GM18520 (cell line): ENCODE data around the gene LCLAT1.
"Not testable (repeated sequence)": the region's sequence is repeated elsewhere in the genome, so short reads cannot be mapped to it uniquely, and the experiment has no call there.

Experiments used
- ATAC-seq: cut with Tn5 transposase; IDR thresholded peaks from one replicate; pipeline ENCODE4 v1.9.1; 2021; ENCODE audit not compliant: unreplicated experiment

The LCLAT1 gene

DNA sequence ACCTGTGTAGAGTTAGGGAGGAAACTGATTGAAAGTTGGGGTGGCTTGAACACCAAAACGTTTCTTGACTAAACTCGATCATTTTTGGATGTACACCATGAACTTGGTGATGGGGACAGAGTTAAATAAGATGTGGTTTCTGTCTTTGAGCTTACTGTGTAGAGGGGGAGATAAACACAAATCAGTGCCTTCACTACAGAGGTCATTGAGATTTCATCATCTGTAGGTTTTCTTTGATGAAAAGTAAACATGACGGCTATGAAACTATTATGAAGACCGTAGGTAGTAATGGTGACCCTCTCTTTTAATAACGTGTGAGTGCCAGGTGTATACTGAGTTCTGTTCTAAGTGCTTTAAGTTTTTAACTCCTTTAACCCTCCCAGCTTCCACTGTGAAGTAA lies 6.5 kb downstream of the LCLAT1 start:
- ATAC-seq = no peak

DNA sequence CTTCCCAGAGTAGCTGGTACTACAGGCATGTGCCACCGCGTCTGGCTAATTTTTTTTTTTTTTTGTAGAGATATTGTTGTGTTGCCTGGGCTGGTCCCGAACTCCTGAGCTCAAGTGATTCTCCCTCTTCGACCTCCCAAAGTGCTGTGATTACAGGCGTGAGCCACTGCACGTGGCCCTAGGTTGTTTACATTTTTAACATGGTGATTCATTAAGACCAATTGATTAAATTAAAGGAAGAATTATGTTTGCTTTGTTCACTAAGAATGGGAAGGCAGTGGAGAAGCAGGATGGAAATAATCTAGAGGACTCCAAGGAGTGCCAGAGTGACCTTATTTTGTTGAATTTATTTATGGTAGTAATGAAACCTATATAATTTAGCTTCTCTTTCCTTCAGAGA lies 7.5 kb downstream of the LCLAT1 start:
- no peak for ATAC-seq

DNA sequence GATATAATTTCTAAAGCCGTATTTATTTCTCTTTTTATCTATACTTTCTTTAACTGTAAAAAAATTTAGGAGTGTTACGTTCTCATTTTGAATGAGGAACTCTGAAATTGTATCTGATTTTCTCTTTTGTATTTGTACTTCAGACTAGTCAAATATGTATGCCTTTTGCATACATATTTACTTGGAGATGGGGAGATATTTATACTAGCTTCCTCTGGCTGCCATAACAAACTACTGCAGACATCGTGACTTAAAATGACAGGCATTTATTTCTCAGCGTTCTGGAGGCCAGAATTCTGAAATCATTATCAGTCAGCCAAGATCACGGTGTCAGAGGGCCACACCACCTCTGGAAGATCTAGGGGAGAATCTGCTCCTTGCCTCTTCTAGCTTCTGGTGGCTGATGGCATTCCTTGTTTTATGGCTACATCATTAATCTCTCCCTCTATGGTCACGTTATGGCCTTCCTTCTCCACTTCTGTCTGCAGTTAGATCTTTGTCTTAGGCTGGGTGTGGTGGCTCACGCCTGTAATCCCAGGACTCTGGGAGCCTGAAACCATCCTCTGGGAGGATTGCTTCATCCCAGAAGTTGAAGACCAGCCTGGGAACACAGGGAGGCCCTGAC lies 8.2 kb downstream of the LCLAT1 start:
- ATAC-seq = no peak

DNA sequence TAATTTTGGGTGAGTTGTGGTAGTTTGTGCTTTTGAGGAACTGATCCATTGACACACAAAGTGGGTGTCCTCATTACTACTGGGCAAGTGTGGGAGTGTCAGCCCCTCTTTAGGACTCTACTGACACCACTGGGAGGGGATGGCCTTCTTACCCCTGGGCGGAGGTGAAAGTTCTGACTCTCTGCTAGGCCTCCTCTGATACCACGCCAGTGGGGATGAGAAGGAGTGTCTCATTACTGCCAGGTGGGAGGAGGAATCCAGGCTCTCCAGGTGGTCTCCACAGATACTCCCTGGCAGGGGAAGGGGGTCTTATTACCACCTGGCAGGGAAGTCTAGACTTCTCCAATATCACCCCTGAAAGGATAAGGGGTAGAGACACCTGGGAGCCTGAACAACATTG lies 9.1 kb downstream of the LCLAT1 start:
- no peak for ATAC-seq

DNA sequence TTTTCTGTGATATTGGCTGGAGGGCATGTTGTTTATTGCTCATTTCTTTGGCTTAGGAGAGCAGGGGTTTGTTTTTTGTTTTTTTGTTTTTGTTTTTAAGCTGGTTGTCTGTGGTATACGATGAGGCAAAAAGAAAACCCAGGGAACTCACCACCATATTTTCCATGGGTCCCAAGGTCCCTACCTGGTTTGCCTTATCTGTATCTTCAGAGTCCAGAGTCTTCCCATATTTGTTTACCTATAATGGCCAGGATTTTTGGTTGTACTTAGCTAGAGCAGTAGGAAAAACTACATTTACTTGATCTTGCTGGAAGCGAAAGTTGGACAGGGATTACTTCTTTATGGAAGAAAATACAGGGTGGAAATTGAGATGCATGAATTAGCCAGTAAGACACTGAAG lies 9.5 kb downstream of the LCLAT1 start:
- ATAC-seq = no peak

DNA sequence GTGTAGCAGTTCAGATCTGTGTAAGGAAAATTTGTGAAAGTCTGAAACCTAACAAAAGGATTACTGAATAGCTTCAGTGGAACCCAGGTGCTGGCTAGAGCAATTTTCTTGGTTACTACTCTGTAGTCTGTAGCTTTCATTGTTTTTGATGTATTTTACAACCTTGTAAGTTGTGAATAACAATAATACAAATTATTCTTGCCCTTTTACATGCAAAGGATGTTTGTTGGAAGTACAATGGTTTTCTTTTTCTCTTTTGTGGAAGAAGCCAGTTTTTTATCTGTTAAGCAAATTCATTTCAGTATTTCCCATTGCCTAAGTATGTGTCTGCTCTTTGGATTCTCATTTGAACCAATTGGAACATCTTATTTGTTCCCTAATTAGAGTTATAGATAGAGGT lies 10.2 kb downstream of the LCLAT1 start:
- ATAC-seq = no peak

DNA sequence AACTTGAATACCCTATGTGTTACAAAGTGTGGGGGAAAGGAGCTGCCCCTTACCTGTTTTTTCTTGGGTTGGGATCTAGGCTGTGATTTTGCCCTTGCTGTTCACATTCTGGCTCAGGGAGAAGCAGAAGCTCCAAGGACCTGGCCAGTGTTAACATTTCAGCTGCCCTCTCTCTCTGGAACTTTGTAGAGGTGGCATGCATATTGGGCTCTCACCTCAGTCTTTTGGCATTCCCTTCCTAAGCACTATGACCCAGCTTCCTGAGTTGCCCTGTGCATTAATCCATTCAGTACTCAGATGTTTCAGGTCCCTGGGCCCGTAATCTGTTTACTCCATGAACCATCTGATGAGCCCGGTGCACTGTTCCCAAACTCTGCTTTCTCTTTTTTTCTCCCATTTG lies 12.1 kb downstream of the LCLAT1 start:
- no peak for ATAC-seq

DNA sequence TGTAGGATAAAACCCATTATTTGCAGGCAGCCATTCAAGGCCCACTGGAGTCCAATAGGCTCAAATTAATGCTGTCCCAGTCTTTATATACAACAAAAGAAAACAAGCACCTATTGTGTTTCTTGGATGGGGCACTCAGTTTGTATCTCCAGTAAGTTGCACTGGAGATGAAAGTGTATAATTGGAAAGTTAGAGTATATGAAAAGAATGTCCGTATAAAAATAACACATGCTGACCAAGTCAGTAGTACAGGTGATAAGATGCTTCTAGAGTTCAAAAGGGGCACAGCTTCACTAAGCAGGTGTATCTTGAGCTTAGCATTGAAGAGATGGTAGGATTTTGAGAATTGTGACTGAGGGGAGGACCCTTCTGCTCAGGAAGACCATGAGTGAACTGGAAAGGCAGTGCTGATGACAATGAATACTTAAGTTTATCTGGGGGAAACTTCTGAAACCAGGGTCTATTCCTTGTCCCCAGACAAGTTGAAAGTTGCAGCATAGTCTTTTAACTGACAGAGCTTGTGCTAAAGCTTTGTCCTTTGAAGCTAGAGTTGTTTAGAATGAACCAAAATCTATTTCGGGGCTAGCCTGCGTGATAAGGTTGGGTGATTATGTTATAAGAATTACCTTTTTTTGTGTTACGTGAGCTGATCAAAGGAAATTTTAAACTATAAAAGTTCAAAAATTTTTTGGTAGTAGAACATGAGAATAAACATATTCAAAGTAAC lies 15.2 kb downstream of the LCLAT1 start:
- ATAC-seq = no peak

DNA sequence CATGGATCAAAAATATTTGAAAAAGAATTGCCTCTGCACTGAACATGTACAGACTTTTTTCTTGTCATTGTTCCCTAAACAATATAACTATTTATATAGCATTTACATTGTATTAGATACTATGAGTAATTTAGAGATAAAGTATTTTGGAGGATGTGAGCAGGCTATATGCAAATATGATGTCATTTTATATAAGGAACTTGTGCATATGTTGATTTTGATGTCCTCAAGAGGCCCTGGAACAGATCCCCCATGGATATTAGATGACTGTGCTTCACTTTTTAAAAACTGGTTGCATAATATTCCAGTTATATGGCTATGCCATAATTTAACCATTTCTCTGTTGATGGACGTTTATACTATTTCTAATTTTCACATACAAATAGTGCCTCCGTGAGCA lies 16.5 kb downstream of the LCLAT1 start:
- ATAC-seq = no peak

DNA sequence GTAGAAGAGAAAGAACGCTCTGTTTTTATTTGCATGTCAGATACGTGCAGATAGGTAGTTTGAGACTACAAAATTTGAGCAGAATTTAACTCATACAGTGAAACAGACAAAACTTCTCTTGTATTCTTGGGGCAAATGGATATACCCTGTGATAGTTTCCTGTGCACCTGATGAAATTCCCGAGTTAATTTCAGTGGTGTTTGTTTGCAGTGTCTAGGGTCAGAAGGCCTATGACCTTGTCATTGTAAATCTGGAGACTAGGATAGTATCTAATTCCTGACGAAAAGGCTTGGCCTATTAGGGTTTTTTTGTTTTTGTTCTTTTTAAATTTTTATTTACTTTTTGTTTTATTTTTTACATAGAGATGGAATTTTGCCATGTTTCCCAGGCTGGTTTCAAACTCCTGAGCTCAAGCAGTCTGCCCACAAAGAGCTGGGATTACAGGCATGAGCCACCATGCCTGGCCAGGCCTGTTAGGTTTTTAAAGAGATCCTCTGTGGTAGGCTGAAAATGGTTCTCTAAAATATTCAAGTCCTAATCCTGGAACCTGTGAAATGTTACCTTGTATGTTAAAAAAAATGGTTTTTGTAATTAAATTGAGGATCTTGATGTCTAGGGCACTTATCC lies 17.6 kb downstream of the LCLAT1 start:
- ATAC-seq = no peak

DNA sequence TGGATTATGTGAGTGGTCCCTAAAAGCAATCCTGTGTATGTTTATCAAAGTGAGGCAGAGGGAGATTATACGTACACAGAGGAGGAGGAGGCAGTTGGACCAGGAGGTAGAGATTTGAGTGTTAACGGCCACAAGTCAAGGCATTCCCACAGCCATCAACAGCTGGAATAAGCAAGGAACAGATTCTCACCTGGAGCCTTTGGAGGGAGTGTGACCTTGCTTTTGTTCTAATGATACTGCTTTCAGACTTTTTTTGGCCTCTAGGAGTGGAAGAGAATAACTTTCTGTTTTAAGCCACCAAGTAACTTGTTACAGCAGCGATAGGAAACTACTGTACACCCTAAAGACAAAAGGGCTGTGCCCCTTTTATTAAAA lies 18.1 kb downstream of the LCLAT1 start:
- ATAC-seq = no peak

DNA sequence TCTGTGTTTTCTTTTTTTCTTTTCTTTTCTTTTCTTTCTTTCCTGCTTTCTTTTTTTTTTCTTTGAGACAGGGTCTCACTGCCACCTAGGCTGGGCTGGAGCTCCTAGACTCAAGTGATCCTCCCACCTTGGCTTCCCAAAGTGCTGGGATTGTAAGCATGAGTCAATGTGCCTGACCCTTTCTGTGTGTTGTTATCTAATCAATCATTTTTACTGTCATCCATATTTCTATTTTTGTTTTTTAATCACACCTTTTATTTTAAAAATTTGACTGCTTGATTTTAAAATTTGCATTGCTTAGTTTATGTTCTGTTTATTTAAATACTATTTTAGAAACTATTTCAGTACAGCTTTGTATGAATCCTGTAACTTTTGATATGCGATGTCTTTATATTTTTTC lies 19.2 kb downstream of the LCLAT1 start:
- no peak for ATAC-seq

DNA sequence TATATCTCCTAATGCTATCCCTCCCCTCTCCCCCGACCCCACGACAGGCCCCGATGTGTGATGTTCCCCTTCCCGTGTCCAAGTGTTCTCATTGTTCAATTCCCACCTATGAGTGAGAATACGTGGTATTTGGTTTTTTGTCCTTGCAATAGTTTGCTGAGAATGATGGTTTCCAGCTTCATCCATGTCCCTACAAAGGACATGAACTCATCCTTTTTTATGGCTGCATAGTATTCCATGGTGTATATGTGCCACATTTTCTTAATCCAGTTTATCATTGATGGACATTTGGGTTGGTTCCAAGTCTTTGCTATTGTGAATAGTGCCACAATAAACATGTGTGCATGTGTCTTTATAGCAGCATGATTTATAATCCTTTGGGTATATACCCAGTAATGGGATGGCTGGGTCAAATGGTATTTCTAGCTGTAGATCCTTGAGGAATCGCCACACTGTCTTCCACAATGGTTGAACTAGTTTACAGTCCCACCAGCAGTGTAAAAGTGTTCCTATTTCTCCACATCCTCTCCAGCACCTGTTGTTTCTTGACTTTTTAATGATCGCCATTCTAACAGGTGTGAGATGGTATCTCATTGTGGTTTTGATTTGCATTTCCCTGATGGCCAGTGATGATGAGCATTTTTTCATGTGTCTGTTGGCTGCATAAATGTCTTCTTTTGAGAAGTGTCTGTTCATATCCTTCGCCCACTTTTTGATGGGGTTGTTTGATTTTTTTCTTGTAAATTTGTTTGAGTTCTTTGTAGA lies 20.2 kb downstream of the LCLAT1 start:
- ATAC-seq = not testable (repeated sequence)

DNA sequence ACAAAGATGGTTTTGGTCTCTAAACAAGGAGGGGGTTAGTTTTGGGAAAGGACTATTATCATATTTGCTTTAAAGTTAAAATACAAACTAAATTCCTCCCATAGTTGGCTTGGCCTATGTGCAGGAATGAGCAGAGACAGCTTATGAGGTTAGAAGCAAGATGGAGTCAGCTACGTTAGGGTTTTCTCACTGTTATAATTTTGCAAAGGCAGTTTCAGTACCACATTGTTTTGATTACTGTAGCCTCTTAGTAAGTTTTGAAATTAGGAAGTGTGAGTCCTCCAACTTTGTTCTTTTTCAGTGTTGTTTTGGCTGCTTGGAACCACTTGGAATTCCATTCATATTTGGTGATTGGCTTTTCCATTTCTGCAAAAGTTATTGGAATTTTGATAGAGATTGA lies 23.4 kb downstream of the LCLAT1 start:
- no peak for ATAC-seq

DNA sequence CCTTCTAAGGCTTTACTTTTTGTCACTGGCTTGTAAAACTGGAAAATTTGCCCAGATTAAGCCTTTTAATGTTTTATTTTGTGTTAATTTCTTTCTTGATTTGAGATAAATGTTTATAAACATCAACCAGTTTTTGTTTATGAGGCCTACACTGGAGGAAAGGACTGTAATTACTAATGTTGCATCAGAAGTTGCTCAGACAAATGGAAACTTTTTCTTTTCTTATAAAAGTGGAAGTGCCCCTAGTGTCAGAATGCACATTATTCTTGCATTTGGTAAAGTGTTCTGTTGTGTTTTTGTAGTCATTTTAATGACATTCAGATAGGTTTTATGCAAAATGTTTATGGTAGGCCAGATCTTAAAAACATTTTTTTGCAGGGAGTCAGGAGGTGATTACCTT lies 25.3 kb downstream of the LCLAT1 start:
- no peak for ATAC-seq

DNA sequence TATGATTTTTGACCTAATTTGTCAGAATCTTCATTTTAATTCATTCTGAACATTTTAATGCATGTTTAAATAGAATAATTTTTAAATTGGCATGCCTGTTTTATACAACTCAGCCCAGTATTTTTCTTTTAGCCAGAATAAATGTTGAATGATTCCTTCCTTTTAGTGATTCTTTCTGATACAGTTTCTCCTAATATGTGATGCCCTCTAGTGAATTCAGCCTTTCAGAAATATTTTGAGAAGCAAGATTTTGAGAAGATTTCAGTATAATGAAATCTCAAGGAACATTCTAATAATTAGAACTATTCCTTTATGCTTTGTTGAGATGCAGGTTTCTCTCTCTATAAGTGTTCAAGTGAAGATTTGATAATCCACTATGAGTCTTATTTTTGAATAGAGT lies 28.5 kb downstream of the LCLAT1 start:
- no peak for ATAC-seq

DNA sequence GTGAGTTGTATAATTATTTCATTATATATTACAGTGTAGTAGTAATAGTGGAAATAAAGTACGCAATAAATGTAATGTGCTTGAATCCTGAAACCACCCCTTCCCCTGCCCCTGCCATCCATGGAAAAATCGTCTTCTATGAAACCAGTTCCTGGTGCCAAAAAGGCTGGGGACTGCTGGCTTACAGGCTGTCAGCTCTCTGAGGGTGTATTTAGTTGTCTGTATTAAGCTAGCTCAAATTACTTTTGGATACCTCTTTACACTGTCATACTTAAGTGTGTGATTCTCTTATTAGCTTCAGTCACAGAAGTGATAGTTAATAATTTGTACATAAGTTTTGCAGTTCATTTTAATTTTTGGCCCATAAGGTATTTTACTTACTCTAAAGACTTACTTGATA lies 29.6 kb downstream of the LCLAT1 start:
- no peak for ATAC-seq

DNA sequence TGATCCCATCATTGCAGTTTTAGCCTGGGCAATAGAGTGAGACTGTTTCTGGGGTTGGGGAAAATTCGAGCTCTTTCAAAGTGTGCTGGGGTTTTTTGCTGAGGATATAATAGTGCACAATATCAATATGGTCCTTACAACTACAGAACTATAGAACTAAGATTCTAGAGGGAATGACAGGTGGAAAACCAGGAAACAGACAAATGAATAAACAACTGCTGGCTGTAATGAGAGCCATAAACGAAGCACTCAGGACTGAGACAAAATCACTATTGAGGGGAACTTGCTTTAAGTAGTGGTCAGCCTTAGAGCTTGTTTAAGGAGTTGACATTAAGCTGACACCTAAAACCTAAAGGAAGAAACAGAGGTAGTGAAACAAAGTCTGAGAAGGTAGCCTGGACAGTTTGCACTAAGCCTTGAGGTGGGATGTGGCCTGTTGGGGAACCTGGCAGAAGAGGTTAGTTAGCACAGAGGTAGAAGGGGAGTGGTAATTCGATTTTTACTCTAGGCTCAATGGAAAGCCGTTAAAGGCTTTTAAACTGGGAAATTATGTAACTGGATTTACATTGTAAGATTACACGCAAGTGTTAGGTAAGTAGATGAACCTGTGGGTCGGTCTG lies 33.8 kb downstream of the LCLAT1 start:
- ATAC-seq = no peak

DNA sequence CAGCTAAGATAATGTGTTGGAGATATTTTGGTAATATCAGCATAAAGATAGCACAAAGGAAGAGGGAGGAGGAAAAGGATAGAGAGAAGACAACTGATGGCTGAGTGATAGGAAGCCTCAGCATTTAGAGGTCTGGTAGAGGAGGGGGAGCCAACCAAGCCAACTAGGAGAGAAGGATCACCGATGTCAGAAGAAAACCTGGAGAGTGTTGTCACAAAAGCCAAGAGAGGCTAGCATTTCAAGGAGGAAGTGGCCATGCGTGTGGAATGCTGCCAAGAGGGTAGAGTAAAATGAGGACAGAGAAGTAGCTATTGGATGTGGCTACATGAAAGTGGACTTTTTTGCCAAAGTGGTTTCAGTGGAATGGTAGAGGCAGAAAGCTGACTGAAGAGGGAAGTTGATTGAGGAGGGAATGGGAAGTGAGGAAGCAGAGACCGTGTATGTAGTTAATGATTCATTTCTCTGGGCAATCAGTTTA lies 34.3 kb downstream of the LCLAT1 start:
- ATAC-seq = no peak

DNA sequence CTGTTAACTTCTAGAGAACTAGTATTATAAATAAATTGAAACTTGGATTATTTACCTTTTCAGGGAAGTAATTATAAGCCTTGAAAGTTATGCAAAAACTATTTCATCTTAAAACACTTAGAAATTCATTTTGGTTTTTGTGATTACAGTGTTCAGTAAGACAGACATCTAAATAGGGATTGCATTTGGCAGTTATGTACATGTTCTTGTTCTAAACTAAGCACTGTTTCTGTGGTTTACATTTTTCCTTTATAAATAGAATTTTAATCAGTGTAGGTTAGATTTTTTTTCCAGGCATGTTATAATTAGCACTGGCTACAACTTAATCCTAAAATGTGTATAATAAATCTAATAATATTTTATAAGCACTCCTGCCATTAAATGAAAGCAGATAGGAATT lies 35.0 kb downstream of the LCLAT1 start:
- ATAC-seq = no peak

DNA sequence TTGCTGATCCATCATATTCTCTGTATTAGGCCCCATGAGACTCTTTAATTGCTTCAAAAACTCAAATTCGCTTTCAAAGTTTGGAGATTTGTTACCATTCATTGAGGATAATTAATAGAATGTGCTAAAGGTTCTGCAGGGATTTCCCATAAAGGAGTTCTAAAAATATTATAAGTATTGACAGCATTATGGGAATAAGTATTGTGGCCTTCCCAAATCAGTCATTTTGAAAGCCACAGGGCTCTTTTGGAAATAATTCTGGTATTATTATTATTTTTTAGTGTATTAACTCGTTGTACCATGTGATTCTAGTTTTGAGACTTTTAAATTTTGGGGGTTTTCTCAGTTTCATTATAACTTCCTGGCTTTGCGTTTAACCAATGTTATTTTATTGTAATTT lies 37.1 kb downstream of the LCLAT1 start:
- ATAC-seq = no peak
